Measurements from ENCODE around the gene LDLRAD1. TPM values are rescaled to one million over a fixed set of nuclear protein-coding genes. Genes with fewer than 3 reads are reported as not detected.
A peak's percentile ranks its signal among the peaks of the same experiment; 100 is the strongest.

The LDLRAD1 gene
- total RNA-seq, 3 donors from 2014 or later (not counting 1 experiment from before 2014, with no cell fraction given): not detected

GRCh38 chr1:54041806-54042205 is 23.8 kb upstream of the LDLRAD1 start:
- no CpG with 5 or more reads among the region's 1 CpG for WGBS (ENCODE audit: insufficient coverage)

GRCh38 chr1:54037476-54037875 is 19.5 kb upstream of the LDLRAD1 start:
- H3K36me3 ChIP-seq (ENCODE audit: control insufficient read depth, insufficient read depth, low read length): peaks cover 92% of the 10 kb centered on the region
- H3K27ac Mint-ChIP-seq: peak overlapping the region in 1 of 2 donors; percentile 1

More at GRCh38 chr1:54041806-54042205, 23.8 kb upstream of the LDLRAD1 start:
- no peaks in the 10 kb centered on the region for H3K9me3 ChIP-seq (ENCODE audit: control insufficient read depth, insufficient read depth, low read length)
- peaks cover 80% of the 10 kb centered on the region for H3K36me3 ChIP-seq (ENCODE audit: control insufficient read depth, insufficient read depth, low read length)
- intact Hi-C loops (cut with micrococcal nuclease): no loop called here
- no peak for TF ChIP-seq CTCF (IDR thresholded peaks at IDR 0.05)
- H3K27ac Mint-ChIP-seq: no peak overlapping the region
- DNase-seq: no peak
- H3K27me3 Mint-ChIP-seq (ENCODE audit: low read depth in 2 of 2): no peaks in the 10 kb centered on the region
- no peaks in the 10 kb centered on the region for H3K9me3 Mint-ChIP-seq
- ATAC-seq: no peak
- H3K4me3 Mint-ChIP-seq: no peak overlapping the region
- H3K4me1 Mint-ChIP-seq: peaks cover 10 to 18% of the 10 kb centered on the region in 2 donors
- H3K36me3 Mint-ChIP-seq: peaks cover 17% of the 10 kb centered on the region
- no peak overlapping the region for H3K27ac ChIP-seq (ENCODE audit: low read length)
- H3K4me1 ChIP-seq (ENCODE audit: control insufficient read depth, insufficient read depth, low read length): no peaks in the 10 kb centered on the region
- no peak overlapping the region for H3K4me3 ChIP-seq (ENCODE audit: low read length)
- no peaks in the 10 kb centered on the region for H3K27me3 ChIP-seq (ENCODE audit: control insufficient read depth, insufficient read depth, low read length)

GRCh38 chr1:54028306-54029251 is 10.6 kb upstream of the LDLRAD1 start:
- H3K36me3 Mint-ChIP-seq: peaks cover 11% of the 10 kb centered on the region
- DNase-seq (no peak), ATAC-seq (peak in 1 of 3 donors; percentile 27)
- H3K27ac Mint-ChIP-seq: peak overlapping the region; percentile 50 to 76
- no peaks in the 10 kb centered on the region for H3K9me3 Mint-ChIP-seq
- intact Hi-C loops (cut with micrococcal nuclease): no loop called here
- H3K4me1 Mint-ChIP-seq: no peaks in the 10 kb centered on the region
- Histone ChIP-seq H3K4me3 (ENCODE audit: low read length) (no peak overlapping the region), H3K36me3 (ENCODE audit: control insufficient read depth, insufficient read depth, low read length) (peaks cover 39% of the 10 kb centered on the region), H3K27ac (ENCODE audit: low read length) (no peak overlapping the region), H3K4me1 (ENCODE audit: control insufficient read depth, insufficient read depth, low read length) (no peaks in the 10 kb centered on the region), H3K27me3 (ENCODE audit: control insufficient read depth, insufficient read depth, low read length) (no peaks in the 10 kb centered on the region), H3K9me3 (ENCODE audit: control insufficient read depth, insufficient read depth, low read length) (no peaks in the 10 kb centered on the region)
- WGBS (ENCODE audit: insufficient coverage): 98% methylated on average over 3 of the region's 3 CpGs
- no peak for TF ChIP-seq CTCF (IDR thresholded peaks at IDR 0.05)
- no peaks in the 10 kb centered on the region for H3K27me3 Mint-ChIP-seq (ENCODE audit: low read depth in 2 of 2)
- no peak overlapping the region for H3K4me3 Mint-ChIP-seq

More at GRCh38 chr1:54037476-54037875, 19.5 kb upstream of the LDLRAD1 start:
- no peaks in the 10 kb centered on the region for H3K4me1 ChIP-seq (ENCODE audit: control insufficient read depth, insufficient read depth, low read length)
- TF ChIP-seq CTCF (IDR thresholded peaks at IDR 0.05): no peak
- H3K9me3 ChIP-seq (ENCODE audit: control insufficient read depth, insufficient read depth, low read length): no peaks in the 10 kb centered on the region
- no peak overlapping the region for H3K4me3 Mint-ChIP-seq
- H3K27ac ChIP-seq (ENCODE audit: low read length): no peak overlapping the region
- H3K9me3 Mint-ChIP-seq: no peaks in the 10 kb centered on the region
- peaks cover 11% of the 10 kb centered on the region for H3K36me3 Mint-ChIP-seq
- no peaks in the 10 kb centered on the region for H3K27me3 ChIP-seq (ENCODE audit: control insufficient read depth, insufficient read depth, low read length)
- intact Hi-C loops (cut with micrococcal nuclease): no loop called here
- DNase-seq (no peak), ATAC-seq (no peak)
- no peaks in the 10 kb centered on the region for H3K4me1 Mint-ChIP-seq
- H3K4me3 ChIP-seq (ENCODE audit: low read length): no peak overlapping the region
- no peaks in the 10 kb centered on the region for H3K27me3 Mint-ChIP-seq (ENCODE audit: low read depth in 2 of 2)

Data from natural killer cell (primary cell).